Spinal cord (tissue), 10 donors: ENCODE results near the gene TBC1D9B. TPM values are rescaled to one million over a fixed set of nuclear protein-coding genes. Genes with fewer than 3 reads are reported as not detected.

ENCODE experiments used
- DNase-seq, 6 donors: peaks; one replicate each; pipeline versions ENCODE4 v3.0.0 to v3.0.0-alpha.2; 2013 to 2015; ENCODE audit warnings: low spot score in 6 of 6, low read depth in 4 of 6
- H3K27ac ChIP-seq: one replicate; pipeline ENCODE4 v1.5.1; 2013; ENCODE audit warnings: low read depth, low read length, control low read depth
- H3K27me3 ChIP-seq: one replicate; pipeline ENCODE4 v1.6.1; 2013; ENCODE audit warnings: low read length; ENCODE audit not compliant: control insufficient read depth, insufficient read depth
- H3K36me3 ChIP-seq: one replicate; pipeline ENCODE4 v1.6.1; 2013; ENCODE audit warnings: low read length; ENCODE audit not compliant: control insufficient read depth, insufficient read depth
- H3K4me1 ChIP-seq: one replicate; pipeline ENCODE4 v1.6.1; 2013; ENCODE audit warnings: low read length; ENCODE audit not compliant: control insufficient read depth, insufficient read depth
- H3K4me3 ChIP-seq: one replicate; pipeline ENCODE4 v1.5.1; 2013; ENCODE audit warnings: low read depth, low read length, control low read depth
- H3K9me3 ChIP-seq: one replicate; pipeline ENCODE4 v1.6.1; 2013; ENCODE audit warnings: low read length; ENCODE audit not compliant: control insufficient read depth, insufficient read depth
- WGBS: methylation state at CpG from one replicate; pipeline ENCODE4 v1.1.5; 2013; ENCODE audit warnings: missing lambda C conversion rate; ENCODE audit not compliant: insufficient coverage; 5-methylcytosine and 5-hydroxymethylcytosine counted together
- polyA plus RNA-seq, 2 donors: library from polyadenylated mRNA; unstranded; fragments of 120-200 nt; gene quantifications; one replicate each; pipeline ENCODE4 v1.2.1, GENCODE V29; 2013; ENCODE audit not compliant: insufficient read length in 2 of 2
- total RNA-seq, 2 donors: library from RNA; depleted of rRNA in 1 of 2; stranded (reverse); fragments of 120-200 nt in 1 of 2; fragments of >200 nt in 1 of 2; gene quantifications; one replicate each; pipeline versions ENCODE4 v1.2.3 to v1.2.4, GENCODE V29; 2013 to 2014
- donor health status: healthy.

The TBC1D9B gene
- total and polyA plus RNA-seq, 4 donors = 46.0 to 124 (median 75.1) TPM

DNA sequence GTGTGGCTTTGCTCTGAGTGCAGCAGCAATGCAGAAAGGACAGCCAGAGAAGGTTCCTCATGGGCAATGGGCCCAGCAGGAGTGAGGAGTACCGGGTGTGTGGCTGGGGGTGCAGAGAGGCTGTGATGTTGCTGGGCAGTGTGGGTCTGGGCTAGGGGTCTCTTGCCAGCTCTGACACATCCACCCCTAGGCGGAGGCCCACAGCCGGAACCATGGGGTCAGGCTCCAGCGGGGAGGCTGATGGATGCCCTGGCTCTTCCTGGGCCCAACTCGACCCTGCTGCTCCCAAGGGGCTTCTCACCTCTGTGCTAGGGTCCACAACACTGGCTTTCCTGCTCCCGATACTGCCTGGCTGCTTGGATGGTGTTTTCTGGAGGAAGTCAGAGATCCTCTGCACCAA, 19.9 kb downstream of the TBC1D9B start:
- Histone ChIP-seq H3K4me1 (no peaks in the 10 kb centered on the region), H3K4me3 (no peak overlapping the region), H3K9me3 (peaks cover 6% of the 10 kb centered on the region), H3K36me3 (peaks cover 92% of the 10 kb centered on the region), H3K27me3 (no peaks in the 10 kb centered on the region), H3K27ac (no peak overlapping the region)
- 95% methylated on average over 6 of the region's 6 CpGs for WGBS
- no peak for DNase-seq

DNA sequence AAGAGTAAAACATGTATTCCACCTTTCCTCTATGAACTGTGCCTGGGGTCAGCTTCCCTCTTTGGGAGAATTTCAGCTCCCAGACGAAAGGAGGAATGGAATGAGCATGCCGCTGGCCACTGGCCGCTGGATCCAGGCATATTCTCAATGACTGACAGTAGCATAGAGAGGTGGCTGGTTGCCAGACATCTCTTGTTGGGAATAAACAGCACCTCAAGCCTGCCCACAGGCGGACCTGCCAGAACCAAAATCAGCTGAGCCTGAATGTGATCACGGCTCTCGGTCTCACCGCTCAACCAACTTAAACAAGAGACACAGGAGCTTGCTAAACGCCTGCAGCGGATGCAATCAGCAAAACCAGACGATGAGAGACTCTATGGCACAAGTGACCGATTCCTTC, 20.6 kb downstream of the TBC1D9B start:
- Histone ChIP-seq H3K4me1 (no peaks in the 10 kb centered on the region), H3K27ac (no peak overlapping the region), H3K4me3 (no peak overlapping the region), H3K27me3 (no peaks in the 10 kb centered on the region), H3K36me3 (peaks cover 89% of the 10 kb centered on the region), H3K9me3 (peaks cover 7% of the 10 kb centered on the region)
- no peak for DNase-seq
- WGBS = 95% methylated on average over 11 of the region's 11 CpGs

DNA sequence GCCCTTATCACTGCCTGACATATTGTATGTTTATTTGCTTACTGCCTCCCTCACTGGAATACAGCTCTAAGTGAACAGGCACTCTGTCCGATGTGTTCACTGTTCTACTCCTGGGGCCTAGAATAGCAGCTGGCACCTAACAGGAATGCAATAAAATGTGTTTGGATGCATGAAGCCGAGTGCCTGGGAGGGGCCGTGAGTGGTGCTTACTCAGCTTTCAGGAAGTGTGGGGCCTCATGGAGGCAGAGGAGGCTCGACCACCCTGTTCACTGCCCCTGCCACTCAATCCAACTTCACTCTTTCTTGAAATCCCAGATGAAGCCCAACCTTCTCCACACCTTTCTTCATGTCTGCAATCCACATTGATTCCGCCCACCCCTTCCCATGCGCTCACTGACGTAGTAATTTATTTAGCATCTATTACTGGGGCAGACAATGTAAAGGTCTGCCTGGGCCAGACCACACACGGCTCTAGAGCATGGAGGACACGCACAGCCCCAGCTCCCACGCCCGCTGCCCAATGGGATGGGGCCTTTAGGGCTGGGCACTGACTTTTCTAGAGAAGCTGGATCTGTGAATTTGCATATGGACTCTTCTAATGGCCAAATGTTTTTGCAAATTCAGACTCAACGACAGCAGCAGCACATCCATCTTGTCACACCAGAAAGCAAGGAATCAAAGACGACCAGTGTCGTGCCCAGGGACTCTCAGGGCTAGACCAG, 21.3 kb downstream of the TBC1D9B start:
- Histone ChIP-seq H3K9me3 (peaks cover 7% of the 10 kb centered on the region), H3K27me3 (no peaks in the 10 kb centered on the region), H3K4me3 (no peak overlapping the region), H3K4me1 (no peaks in the 10 kb centered on the region), H3K27ac (no peak overlapping the region), H3K36me3 (peaks cover 85% of the 10 kb centered on the region)
- no peak for DNase-seq
- 79% methylated on average over 8 of the region's 14 CpGs for WGBS

DNA sequence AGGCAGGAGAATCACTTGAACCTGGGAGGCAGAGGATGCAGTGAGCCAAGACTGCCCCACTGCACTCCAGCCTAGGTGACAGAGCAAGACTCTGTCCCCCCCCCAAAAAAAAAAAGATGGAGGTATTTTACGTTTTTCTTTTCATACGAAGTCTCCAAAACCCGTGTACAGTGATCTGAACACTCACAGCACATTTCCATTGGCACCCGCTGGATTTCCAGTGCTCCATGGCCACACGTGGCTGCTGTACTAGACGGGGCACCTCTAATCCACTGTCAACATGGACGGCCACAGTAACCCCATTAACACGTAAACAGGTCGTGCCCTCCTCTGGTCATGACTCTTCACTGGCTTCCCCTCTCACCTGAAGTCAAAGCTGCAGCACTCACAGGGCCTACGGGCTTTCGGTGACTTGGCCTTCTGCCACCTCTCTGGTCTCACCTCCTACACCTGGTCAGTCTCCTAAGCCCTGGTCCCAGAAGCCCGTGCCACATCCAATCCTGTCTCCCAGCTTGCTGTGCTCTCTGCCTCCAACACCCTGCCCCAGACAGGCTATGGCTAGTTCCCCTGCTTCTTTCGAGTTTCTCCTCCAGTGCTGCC, 22.1 kb downstream of the TBC1D9B start:
- Histone ChIP-seq H3K27ac (no peak overlapping the region), H3K4me1 (no peaks in the 10 kb centered on the region), H3K4me3 (no peak overlapping the region), H3K36me3 (peaks cover 85% of the 10 kb centered on the region), H3K27me3 (no peaks in the 10 kb centered on the region), H3K9me3 (peaks cover 7% of the 10 kb centered on the region)
- 94% methylated on average over 12 of the region's 13 CpGs for WGBS
- no peak for DNase-seq

DNA sequence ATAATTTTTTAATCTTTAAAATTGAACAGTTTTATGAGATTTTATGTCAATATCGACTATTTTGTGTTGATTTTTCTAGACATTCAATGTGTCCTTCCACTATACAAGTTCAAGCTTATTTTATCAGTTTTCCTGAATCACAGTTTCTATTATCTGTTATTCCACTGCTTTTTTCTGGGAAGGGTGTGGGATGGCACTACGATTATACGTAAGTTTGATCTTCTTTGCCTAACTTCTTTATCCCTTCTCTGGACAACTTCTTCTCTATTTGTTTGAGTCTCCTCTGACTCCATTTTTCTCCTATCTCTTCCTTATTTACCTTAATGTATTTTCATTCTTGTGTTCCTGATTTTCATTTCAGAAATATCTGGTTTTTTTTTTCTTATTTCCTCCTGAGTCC, 24.5 kb downstream of the TBC1D9B start:
- H3K27me3 ChIP-seq = no peaks in the 10 kb centered on the region
- no peaks in the 10 kb centered on the region for H3K4me1 ChIP-seq
- peaks cover 85% of the 10 kb centered on the region for H3K36me3 ChIP-seq
- H3K9me3 ChIP-seq = peaks cover 7% of the 10 kb centered on the region
- no peak for DNase-seq
- H3K27ac ChIP-seq = no peak overlapping the region
- no CpG with 5 or more reads among the region's 3 CpGs for WGBS
- H3K4me3 ChIP-seq = no peak overlapping the region

DNA sequence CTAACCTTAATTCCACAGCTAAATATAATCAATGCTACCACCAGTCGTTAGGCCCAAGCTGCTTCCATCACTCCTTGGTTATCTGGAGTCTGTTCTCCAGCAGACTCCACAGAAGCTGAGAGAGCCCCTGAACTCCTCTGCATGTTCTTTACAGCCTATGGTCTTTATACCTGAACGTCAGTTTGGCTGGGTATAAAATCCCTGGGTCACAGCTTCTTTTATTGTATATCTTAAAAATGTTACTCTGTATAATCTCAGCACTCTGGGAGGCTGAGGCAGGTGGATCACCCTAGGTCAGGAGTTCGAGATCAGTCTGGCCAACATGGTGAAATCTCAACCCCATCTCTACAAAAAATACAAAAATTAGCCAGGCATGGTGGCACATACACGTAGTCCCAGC, 25.4 kb downstream of the TBC1D9B start:
- H3K36me3 ChIP-seq = peaks cover 83% of the 10 kb centered on the region
- no peak overlapping the region for H3K27ac ChIP-seq
- 100% methylated on average over 3 of the region's 4 CpGs for WGBS
- H3K4me3 ChIP-seq = no peak overlapping the region
- H3K9me3 ChIP-seq = peaks cover 7% of the 10 kb centered on the region
- H3K27me3 ChIP-seq = no peaks in the 10 kb centered on the region
- H3K4me1 ChIP-seq = no peaks in the 10 kb centered on the region
- DNase-seq = no peak

DNA sequence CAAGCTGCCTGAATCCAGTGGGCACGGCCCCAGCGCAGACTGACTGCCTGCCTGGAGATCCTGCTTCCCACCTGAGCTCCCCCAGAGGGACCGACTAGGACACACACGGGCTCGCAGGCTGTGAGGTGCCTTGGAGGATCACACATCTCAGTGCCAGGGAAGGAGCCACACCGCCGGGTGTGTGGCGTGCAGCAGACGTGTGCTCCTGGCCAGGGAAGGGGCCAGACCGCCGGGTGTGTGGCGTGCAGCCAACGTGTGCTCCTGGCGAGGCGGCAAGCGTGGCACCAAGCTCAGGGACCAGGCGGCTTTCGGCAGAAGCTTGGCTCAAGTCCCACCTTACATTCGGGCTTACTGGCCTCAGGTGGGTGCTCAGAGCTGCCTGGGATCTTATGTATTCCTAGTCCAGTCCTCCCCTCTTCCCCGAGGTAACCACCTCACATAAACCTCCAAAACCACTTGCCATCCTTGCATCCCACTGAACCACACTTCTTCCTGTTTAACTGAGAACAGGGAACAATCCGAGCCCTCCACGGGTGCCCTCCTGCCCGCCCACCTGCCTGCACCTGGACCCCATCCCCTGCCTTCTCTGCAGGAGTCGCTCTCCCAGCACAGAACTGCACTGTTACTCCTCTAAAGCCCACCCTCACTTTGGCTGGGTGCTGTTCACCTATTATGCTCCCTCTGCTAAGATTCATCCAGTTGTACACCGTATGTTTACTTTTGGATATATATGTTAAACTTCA, 26.7 kb downstream of the TBC1D9B start:
- no peaks in the 10 kb centered on the region for H3K27me3 ChIP-seq
- peaks cover 83% of the 10 kb centered on the region for H3K36me3 ChIP-seq
- 87% methylated on average over 24 of the region's 25 CpGs for WGBS
- H3K4me1 ChIP-seq = no peaks in the 10 kb centered on the region
- no peak overlapping the region for H3K27ac ChIP-seq
- H3K4me3 ChIP-seq = no peak overlapping the region
- peaks cover 7% of the 10 kb centered on the region for H3K9me3 ChIP-seq
- DNase-seq = no peak

DNA sequence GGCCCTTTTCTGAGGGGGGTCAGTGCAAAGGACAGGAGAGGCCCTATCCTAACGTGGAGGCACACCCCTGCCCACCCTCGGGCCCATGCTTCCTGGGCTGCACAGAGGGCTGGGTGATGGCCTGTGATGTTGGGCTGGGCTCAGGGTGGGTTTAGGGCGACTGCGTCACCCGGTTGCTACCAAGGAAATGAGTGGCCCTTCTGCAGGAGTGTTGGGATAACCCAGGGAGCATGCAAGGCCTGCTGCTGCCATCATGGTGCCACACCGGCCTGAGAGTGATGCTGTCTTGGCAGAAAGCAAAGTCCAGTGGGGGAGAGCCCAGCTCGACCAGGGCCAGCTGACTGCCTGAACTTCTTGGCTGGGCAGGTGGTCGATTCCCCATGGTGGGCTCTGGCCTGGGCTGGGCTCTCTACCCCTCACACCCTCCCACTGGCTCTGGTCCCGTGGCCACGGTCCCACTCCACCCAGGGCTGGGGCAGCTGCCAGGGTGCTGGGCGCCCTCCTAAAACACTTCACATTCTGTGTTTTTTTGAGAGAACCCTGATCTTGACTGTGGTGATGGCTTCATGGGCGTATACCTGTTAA, 27.5 kb downstream of the TBC1D9B start:
- whole genome bisulfite sequencing = 93% methylated on average over 10 of the region's 12 CpGs
- Histone ChIP-seq H3K36me3 (peaks cover 80% of the 10 kb centered on the region), H3K9me3 (peaks cover 7% of the 10 kb centered on the region), H3K4me3 (no peak overlapping the region), H3K4me1 (no peaks in the 10 kb centered on the region), H3K27ac (no peak overlapping the region), H3K27me3 (no peaks in the 10 kb centered on the region)
- DNase-seq = no peak

DNA sequence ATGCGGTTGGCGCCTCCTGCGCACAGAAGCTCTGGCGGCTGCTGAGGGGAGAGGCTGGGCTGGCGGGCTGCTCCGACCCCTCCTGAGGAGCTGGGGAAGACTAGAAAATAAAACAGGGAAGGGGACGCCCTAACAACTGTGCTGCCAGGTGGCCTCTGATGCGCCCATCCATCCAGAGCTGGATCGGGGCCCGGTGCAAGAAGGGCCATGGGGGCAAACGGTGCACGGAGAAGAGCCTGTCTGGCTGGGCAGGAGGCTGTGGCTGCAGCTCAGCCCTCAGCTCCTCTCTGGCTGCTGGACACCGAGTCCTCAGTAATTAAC, 28.0 kb downstream of the TBC1D9B start:
- Histone ChIP-seq H3K4me1 (no peaks in the 10 kb centered on the region), H3K9me3 (peaks cover 7% of the 10 kb centered on the region), H3K27me3 (no peaks in the 10 kb centered on the region), H3K36me3 (peaks cover 80% of the 10 kb centered on the region), H3K27ac (no peak overlapping the region), H3K4me3 (no peak overlapping the region)
- WGBS = 90% methylated on average over 13 of the region's 13 CpGs
- no peak for DNase-seq
